Right lung (tissue), 5 donors: Measurements from ENCODE around the gene SOX14. TPM values are rescaled to one million over a fixed set of nuclear protein-coding genes. Genes with fewer than 3 reads are reported as not detected.

Experiments used
- DNase-seq, 2 donors: peaks; one replicate each; pipeline ENCODE4 v3.0.0-alpha.2; 2013
- polyA plus RNA-seq, 5 donors: library from polyadenylated mRNA; unstranded; fragments of 120-200 nt; gene quantifications; one replicate each; pipeline versions ENCODE4 v1.2.1 to v1.2.3, GENCODE V29; 2013; ENCODE audit warnings: inconsistent platforms in 1 of 5, low replicate concordance in 1 of 5; ENCODE audit not compliant: insufficient read length in 5 of 5, insufficient read depth in 1 of 5

SOX14 gene
- polyA plus RNA-seq, 5 donors, result not detected

DNA sequence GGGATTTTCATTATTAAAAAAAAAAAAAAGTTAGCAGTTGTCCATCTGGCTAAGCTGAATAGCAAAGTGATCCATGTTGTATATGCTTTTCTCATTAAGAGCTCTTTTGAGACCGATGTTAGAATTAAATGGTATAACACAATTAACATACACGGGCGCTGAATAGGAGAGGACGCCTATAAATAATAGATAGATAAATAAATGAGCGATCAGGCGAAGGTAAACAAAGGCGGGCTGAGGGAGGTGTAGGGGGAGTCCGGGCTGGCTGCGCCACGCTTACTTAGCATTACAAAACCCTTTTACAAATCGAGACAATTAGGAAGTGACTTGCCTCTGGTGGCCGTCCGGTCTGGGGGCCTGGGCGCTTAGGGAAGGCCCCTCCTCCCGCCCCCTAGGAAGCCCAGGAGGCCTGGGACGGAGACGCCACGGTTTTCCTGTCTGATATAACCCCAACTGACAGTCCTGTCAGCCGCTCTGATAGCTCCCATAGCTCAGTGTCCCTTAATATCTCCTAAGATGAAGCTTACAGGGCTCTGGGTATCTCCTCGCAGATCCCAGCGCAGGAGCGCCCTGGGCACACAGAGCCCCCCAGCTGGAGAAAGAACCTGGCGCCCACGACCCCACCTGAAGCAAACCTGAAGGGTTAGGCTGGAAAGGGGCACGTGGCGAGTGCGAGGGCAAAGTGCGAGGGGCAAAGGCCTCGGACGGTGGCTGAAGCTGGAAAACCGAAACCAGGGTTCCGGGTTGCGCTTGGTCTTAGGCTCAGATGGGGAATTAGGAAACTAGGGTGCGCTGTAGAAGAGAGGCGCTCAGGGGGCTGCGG is 3.6 kb downstream of the SOX14 start:
- no peak for DNase-seq

DNA sequence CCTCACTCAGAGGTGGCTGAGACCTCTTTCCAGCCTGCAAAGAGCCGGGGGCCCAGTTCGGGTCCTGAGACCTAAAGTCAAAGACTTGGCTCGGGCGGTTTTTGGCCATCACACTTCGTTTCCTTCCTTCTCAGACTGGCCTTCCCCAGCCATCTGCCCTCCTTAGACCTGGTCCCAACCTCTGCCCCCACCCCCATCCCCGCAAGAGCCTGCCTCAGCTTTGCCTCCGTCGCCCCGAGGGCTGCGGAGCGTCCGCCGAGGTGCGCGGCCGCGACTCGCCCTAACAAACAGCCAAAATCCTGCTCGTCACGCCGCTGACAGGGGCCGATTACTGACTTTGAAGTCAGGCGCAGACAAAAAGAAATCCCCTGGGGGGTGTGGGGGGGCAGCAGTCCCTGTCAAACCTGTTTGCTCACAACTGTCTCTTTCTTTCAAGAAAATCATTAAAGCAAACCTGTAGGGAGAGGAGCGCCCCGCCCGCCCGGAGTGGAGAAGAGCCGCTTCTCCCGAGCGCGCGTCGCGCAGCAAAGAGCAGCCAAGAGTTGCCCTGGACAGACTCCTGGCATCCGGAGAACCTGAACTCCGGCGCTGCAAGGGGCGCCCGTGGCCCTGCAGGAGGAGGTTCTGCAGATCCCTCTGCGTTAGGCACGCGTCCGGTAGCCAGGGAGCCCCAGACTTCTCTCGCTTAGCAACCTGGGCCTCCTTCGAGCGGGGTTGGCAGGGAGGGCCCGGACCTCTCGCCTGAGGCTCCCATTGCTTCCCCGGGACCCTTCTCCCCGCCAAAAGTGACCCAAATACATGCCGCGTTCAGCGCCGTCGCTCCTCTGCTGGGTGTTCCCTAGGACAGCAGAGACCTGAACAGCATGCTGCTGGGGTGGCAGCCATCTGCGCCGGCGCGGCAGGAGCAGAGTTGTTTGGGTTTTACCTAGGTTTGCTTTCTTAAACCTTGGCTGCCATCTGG is 4.5 kb downstream of the SOX14 start:
- no peak for DNase-seq

DNA sequence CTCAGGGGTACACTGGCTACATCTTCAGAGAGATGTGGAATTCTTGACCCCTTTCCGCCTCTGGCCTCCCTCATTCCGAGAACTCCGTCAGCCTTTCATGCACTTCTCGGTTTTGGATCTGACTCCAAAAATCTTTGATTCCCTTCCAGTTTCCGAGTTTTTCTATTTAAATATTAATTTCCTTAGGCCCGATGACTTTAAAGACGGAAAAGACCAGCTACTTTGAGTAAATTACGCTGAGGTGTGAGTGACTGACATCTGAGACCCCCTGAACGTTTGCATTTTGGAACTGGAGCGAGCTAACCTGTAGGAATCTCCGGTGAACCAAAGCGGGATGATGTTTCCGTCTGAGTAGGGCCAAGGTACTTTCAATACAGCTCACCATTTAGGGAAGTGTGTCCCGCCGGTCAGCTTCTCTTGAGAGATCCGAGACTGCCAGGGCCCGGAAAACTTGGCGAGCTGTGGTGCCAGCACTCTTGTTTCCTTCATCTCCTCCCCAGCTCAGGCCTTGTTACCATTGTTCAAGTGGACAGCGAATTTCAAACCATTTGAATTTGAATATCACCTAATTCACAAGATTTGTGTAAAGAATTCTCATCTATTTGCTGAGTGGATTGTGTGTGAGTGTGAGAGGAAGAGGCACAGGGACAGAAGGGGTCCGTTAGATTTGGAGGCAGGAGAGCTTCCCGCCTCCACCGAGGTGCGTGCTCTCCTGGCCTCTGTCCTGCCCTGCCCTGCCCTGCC is 5.4 kb downstream of the SOX14 start:
- no peak for DNase-seq

DNA sequence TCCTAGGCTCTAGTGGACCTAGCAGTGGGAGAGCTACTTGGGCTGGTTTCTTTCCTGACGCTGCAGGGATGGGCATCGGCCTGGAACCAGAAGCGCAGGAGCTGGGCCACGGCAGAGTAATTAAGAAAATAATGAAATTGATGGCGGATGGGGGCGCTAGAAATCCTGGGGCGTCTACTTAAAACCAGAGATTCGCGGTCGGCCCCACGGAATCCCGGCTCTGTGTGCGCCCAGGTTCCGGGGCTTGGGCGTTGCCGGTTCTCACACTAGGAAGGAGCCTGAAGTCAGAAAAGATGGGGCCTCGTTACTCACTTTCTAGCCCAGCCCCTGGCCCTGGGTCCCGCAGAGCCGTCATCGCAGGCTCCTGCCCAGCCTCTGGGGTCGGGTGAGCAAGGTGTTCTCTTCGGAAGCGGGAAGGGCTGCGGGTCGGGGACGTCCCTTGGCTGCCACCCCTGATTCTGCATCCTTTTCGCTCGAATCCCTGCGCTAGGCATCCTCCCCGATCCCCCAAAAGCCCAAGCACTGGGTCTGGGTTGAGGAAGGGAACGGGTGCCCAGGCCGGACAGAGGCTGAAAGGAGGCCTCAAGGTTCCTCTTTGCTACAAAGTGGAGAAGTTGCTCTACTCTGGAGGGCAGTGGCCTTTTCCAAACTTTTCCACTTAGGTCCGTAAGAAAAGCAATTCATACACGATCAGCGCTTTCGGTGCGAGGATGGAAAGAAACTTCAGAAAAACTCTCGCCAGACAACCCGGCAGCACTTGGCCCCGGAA is 6.1 kb downstream of the SOX14 start:
- no peak for DNase-seq

DNA sequence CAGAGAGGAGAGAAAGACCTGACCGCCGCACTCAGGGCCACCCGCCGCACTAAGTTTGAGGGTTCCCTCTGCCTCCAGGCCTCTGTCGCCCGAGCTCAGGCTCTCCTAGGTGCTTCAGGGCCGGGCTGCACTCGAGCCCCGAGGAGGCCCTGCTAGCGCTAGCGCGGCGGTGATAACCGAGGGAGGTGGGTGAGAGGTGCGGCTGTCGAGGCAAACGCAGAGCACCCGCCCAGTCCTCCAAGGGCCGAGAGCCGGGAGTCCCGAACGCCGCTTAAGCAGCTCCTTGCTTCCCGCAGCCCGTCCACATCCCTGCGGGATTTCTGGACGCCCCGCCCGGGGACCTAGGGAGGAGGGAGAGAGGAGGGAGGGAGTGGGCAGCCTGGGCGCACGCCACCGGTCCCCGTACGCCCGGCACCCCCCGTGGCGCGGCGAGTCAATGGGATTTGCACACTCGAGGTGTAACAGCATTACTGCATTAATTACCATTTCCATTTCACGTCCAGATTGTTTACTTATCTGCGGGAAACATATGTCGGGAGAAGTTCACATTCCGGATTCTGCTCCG is 6.8 kb downstream of the SOX14 start:
- no peak for DNase-seq

DNA sequence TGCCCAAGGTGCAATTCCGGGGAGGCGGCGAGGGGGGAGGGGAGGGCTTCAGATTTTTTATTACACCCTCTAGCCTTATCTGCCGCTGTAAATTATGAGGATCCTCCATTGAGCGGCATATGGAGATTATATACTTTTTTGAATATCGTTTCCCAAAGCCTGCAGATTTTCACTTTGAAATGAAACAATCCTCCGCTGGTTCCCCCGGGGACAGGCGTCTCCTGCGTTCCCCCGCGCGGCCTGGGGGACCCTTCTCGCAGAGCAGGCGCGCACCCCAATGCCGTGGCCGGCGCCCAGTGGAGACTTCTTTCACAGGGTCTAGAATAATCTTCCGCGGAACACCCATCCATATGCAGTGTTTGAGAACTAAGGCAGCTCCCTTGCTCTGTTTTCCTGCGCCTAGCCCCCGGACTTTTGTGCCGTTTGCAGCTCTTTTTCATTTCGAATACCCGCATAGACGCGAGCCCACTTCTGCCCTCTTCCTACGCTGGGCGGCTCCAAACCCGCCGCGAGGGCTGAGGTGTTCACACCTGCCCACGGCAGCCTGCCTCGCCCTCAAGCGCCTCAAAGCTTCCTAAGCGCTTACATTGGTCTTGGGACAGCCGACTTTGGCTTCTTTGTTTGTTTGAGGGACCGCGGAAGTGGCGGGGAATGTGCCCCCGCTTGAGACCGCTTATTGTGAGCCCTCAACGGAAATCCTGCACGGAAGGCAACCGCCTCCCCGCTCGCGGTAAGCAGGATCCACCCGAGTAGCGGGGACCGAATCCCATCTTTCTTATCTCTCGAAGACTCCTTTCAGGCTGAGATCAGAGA is 7.5 kb downstream of the SOX14 start:
- no peak for DNase-seq

DNA sequence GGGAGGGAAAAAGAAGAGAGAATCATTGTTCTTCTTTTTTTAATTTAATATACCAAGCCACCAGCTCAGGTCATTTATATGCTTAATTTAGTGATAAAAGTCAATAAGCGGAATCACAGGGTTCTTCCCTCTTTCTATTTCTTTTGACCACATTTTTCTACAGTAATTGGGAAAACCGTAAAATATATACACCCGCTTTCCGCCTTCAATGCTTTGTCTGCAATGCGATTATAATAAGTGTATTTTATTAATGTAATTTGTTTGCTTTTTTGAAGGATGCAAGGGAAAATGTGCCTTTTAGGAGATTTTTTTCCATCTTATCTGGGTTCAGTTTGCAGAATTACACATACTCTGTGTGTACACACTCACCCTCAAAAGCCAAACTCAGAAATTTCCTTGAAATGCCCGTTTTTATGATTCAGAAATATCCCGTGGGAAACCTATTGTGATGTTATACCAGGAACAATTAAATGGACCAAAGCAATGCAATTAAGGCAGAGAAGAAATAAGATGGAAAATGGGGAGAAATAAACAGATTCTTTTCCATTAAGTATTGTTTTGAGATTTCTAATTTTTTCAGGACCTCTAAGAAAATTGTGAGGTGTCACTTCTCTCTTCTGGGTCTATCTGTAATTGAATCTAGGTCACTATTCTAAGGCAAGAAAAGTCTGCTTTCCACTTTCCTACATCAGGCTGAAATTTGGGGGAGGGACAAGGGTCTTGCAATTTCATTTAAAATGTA is 8.3 kb downstream of the SOX14 start:
- no peak for DNase-seq

DNA sequence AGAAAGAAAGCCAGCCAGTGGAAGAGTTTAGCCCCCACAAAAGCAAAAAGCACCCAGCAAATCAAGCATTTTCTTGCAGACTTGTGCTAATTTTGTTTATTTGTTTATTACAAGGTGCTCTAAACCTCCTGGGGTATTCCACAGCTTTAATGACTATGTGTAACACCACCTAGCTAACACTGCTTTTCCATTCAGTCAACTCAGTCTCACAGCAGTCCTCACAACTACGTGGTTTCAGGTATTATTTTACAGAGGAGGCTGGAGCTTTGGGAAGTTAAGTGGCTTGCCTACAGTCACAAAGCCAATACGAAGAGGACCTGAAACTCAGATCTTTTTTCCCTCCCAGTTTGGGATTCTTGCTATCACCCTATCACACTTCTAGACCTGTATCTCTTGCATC is 14.8 kb downstream of the SOX14 start:
- no peak for DNase-seq

DNA sequence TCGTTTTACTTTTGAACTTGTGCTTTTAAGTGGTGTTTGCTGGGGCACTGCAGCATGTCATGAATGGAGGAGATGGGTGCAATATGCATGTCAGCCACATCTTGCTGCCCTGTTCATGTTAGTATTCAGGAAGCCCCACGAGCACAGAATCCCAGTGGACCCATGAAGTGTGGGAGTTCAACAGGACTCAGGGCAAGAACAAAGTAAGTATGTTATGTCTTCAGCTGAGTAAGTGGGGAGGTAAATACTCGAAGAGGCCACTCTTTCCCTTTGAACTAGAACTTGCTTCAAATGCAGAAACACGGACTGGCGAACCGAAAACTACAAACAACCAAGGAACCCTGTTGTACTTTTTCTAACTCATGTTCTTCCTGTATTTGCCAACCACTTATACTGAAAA is 23.4 kb downstream of the SOX14 start:
- DNase-seq, result peak; percentile 52 to 57

DNA sequence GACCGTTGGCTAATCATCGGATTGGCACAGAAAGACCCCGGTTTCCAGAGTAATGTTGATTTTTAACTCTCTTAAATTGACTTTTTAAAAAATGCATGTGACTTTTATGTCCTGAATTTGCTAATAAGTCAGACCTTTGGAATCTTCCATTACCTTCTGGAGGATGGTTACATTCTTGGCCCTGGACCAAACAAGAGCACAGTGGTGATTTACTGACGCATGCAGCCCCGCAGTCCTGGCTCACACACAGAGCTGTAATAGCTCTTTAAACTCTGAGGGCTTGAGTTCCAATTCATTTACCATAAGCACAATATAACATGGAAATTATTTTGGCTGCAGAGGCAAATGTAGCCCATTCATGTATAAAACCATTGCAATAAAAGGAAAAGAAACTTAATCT is 25.1 kb downstream of the SOX14 start:
- no peak for DNase-seq

DNA sequence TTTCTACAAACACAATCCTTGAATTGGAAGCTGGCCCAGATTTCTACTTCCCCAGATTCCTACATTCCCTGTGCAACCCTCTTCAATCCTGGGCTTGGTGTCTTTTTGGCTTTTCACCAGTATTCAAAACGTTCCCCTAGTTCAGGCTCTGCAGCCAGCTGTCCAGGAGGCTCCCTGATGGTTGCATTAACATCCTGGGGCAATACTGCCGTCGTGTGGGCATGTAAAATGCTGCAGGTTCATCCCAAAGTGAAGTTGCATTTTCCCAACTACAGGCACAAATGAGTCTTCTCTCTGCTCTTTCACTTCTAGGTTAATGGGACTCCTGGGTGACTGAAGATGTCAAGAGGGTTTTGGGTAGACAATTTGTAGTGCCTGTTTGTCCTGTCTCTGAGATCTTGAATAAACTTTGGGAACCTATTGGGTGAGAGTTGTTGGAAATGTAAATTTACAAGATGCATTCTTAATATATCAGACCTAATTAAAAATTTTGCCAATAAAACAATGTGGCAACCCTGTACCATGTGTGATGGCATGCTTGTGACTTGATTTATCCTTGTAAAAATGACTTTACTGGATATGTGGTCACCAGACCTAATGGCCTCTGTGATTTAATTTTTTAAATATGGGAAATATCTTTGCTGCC is 28.6 kb downstream of the SOX14 start:
- DNase-seq, result no peak

DNA sequence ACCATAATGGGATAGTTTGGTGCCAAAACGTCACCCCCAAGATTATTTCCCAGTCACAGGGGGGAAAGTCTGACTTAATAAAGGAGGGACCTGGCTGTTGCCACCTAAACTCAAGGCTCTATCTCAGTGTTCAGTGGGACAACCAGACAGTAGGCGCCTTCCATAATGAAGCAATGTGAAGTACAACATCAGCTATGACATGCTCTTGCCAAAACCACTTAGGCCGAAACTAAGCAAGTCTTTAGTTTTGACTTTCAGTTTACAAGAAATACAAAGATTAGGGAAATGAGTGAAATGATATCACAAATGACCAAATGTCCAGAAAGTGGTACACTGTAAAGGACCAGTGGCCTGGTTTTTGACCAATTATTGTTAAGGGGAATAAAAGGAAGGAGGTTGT is 32.9 kb downstream of the SOX14 start:
- no peak for DNase-seq

DNA sequence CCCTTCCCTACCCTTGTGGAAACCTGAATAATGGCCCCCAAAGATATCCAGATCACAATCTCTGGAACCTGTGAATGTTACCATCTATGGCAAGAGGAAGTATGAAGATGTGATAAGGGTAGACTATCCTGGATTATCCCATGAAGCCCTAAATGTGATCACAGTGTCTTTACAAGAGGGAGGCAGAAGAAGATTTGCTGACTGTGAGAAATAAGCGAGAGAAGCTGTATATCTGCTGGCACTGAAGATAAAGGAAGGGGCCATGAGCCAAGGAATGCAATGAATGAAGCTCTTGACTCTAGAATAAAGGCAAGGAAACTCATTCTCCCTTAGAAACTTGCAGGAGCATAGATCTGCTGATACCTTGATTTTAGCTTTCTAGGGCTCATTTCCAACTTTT is 39.1 kb downstream of the SOX14 start:
- DNase-seq, result no peak

DNA sequence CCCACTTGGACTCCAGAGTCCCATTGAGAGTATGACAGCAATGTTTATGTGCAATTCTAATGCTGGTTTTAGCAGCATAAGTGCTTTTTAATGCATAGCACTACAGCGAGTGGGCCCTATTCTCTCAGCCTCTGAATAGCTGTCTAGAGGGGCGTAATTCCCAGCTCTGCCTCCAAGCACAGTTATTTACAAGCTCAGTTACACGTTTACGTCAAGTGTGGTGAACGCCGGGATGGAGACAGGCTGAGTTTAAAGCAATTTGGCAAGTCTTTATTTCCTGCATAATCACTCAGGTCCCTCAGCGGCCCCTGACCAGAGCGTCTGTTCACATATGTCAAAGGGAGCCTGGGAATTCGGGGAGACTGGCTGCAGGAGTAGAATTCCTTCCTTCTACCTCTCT is 43.9 kb downstream of the SOX14 start:
- no peak for DNase-seq

DNA sequence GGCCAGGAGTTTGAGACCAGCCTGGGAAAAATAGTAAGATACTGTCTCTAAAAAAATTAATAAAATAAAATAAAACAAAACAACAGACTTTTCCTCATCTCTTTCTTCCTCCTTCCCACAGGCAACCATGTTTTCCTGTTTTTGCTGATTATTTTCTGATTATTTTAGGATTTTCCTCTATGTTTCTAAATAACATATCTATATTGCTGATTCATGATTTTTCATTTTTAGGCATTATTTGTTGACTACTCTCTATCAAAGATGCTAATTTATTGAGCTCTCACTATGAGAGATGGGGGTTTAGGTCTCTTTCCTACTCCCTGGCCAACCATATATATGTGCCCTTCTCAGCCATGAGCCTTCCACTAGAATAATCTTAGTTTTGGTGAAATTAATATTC is 45.4 kb downstream of the SOX14 start:
- DNase-seq, result no peak

DNA sequence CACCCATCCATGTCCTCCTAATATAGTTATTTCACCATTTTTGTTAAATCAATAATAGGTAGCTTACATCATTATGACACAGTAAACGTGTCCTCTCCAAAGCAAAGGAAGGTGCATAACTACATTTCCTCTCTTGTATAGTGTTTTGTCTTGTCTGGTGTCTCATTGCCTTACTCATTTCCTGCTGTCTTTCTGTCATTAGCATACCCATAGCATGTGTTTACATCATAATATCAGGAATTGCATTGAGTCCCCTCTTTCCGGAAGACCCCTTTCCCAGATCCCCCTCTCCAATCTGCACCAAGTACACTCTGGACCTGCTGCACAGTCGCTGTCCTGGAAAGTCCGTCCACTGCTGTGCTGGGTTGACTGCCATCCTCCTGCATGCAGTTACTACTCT is 47.9 kb downstream of the SOX14 start:
- no peak for DNase-seq

DNA sequence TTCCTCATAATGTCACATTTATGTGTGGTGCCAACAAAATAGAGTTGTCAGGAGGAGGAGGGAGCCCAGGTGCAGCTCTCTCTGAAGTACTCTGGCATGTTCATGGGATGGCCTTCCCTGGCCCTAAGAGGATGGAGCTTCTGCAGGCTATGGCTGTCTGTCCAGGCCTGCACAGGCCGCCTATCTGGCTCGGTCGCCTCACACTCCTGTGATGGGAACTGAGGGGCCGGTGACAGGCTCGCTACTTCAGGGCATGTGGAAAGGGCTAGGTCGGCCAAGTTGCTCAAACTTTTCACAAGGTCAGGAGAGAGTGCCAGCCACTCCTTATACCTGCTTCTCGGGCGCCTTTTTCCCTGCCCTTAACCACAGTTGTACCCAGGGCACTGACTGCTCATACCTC is 51.1 kb downstream of the SOX14 start:
- no peak for DNase-seq
